IMR-90 (cell line): ENCODE data around the gene ANKDD1B. TPM values are rescaled to one million over a fixed set of nuclear protein-coding genes. Genes with fewer than 3 reads are reported as not detected.
"Not testable (repeated sequence)": the region's sequence is repeated elsewhere in the genome, so short reads cannot be mapped to it uniquely, and the experiment has no call there.

Experiments
- ATAC-seq: fragments of 200-7000 bp; cut with Tn5 transposase; 2 replicates; pipeline ENCODE4 v1.9.1; 2020; ENCODE audit warnings: low read depth, mild to moderate bottlenecking, moderate library complexity
- BruUV-seq: library from RNA; stranded (reverse); fragments of 400-500 nt; replicated peaks from 2 replicates; lab custom pipeline; 2021; lab: Mats Ljungman, UMichigan
- CTCF ChIA-PET: fragments of 300-600 bp; formaldehyde crosslinking; extraction: SDS; loops from one replicate; lab custom pipeline; 2021; ENCODE audit warnings: antibody characterized with exemption; lab: Yijun Ruan, JAX
- POLR2A ChIA-PET: fragments of 300-600 bp; sonication (Branson Sonifier 250); formaldehyde crosslinking; loops from one replicate; lab custom pipeline; 2022; ENCODE audit warnings: antibody characterized with exemption; ENCODE audit not compliant: unreplicated experiment; lab: Charles Lee
- DNase-seq: peaks from one replicate; pipeline ENCODE4 v3.0.0; 2013
- H2AFZ ChIP-seq: replicated peaks from 2 replicates; pipeline ENCODE3; 2013; ENCODE audit warnings: low read length, mild to moderate bottlenecking; ENCODE audit not compliant: poor library complexity
- H2AK5ac ChIP-seq: 2 replicates; pipeline ENCODE4 v1.6.1; 2013; ENCODE audit warnings: low read depth, low read length, inconsistent platforms
- H2AK9ac ChIP-seq: replicated peaks from 2 replicates; pipeline ENCODE3; 2013; ENCODE audit warnings: mild to moderate bottlenecking, low read depth, low read length, moderate library complexity; ENCODE audit not compliant: poor library complexity
- H2BK120ac ChIP-seq: 2 replicates; pipeline ENCODE4 v1.6.1; 2013; ENCODE audit warnings: low read depth, low read length, inconsistent platforms
- H2BK15ac ChIP-seq: 3 replicates; pipeline ENCODE4 v1.6.1; 2013; ENCODE audit warnings: low read depth, low read length, inconsistent platforms
- H2BK20ac ChIP-seq: 2 replicates; pipeline ENCODE4 v1.6.1; 2013; ENCODE audit warnings: low read depth, mild to moderate bottlenecking, inconsistent platforms, low read length, moderate library complexity
- H2BK5ac ChIP-seq: 2 replicates; pipeline ENCODE4 v1.6.1; 2013; ENCODE audit warnings: mild to moderate bottlenecking, low read depth, low read length, inconsistent platforms; ENCODE audit not compliant: poor library complexity, severe bottlenecking
- H3K14ac ChIP-seq: replicated peaks from 2 replicates; pipeline ENCODE4 v1.6.1; 2013; ENCODE audit warnings: low read depth, low read length, inconsistent platforms
- H3K18ac ChIP-seq: 2 replicates; pipeline ENCODE4 v1.6.1; 2013; ENCODE audit warnings: low read depth, low read length, control low read depth
- H3K23ac ChIP-seq: 2 replicates; pipeline ENCODE4 v1.6.1; 2013; ENCODE audit warnings: low read depth, low read length, inconsistent platforms
- H3K27ac ChIP-seq: 2 replicates; pipeline ENCODE4 v1.5.1; 2013; ENCODE audit warnings: mild to moderate bottlenecking, control low read depth, low read length; ENCODE audit not compliant: insufficient read depth
- H3K27me3 ChIP-seq: 2 replicates; pipeline ENCODE4 v1.6.1; 2013; ENCODE audit warnings: low read length; ENCODE audit not compliant: control insufficient read depth, insufficient read depth
- H3K36me3 ChIP-seq: 2 replicates; pipeline ENCODE4 v1.6.1; 2013; ENCODE audit warnings: low read length, mixed read lengths; ENCODE audit not compliant: control insufficient read depth, insufficient read depth
- H3K4ac ChIP-seq: 2 replicates; pipeline ENCODE4 v1.6.1; 2013; ENCODE audit warnings: low read depth, low read length, inconsistent platforms
- H3K4me1 ChIP-seq: 2 replicates; pipeline ENCODE4 v1.6.1; 2013; ENCODE audit warnings: low read length, mixed read lengths; ENCODE audit not compliant: control insufficient read depth, insufficient read depth
- H3K4me2 ChIP-seq: 2 replicates; pipeline ENCODE4 v1.6.1; 2013; ENCODE audit warnings: low read depth, mild to moderate bottlenecking, control low read depth, low read length, moderate library complexity
- H3K4me3 ChIP-seq: 2 replicates; pipeline ENCODE4 v1.5.1; 2013; ENCODE audit warnings: low read depth, mild to moderate bottlenecking, control low read depth, low read length, moderate library complexity; ENCODE audit not compliant: insufficient read depth
- H3K56ac ChIP-seq: 2 replicates; pipeline ENCODE4 v1.6.1; 2013; ENCODE audit warnings: low read length, inconsistent platforms; ENCODE audit not compliant: insufficient read depth; ENCODE audit errors: extremely low read depth
- H3K79me1 ChIP-seq, 2 experiments: 2 replicates each; pipeline ENCODE4 v1.6.1; 2013; ENCODE audit warnings: low read length in 2 of 2, inconsistent platforms in 1 of 2, low read depth in 1 of 2
- H3K9ac ChIP-seq: 2 replicates; pipeline ENCODE4 v1.6.1; 2013; ENCODE audit warnings: low read depth, low read length, control low read depth
- H3K9me1 ChIP-seq: 2 replicates; pipeline ENCODE4 v1.6.1; 2013; ENCODE audit warnings: low read length, inconsistent platforms; ENCODE audit not compliant: insufficient read depth
- H3K9me3 ChIP-seq: 2 replicates; pipeline ENCODE4 v1.6.1; 2013; ENCODE audit warnings: low read length; ENCODE audit not compliant: control insufficient read depth, insufficient read depth
- H4K20me1 ChIP-seq: 2 replicates; pipeline ENCODE4 v1.6.1; 2013; ENCODE audit warnings: low read length, inconsistent platforms; ENCODE audit not compliant: insufficient read depth
- H4K5ac ChIP-seq: 2 replicates; pipeline ENCODE4 v1.6.1; 2013; ENCODE audit warnings: mild to moderate bottlenecking, low read depth, low read length, control low read depth
- H4K8ac ChIP-seq, 2 experiments: 2 replicates each; pipeline ENCODE4 v1.6.1; 2013; ENCODE audit warnings: low read depth in 2 of 2, low read length in 2 of 2, control low read depth in 1 of 2, inconsistent platforms in 1 of 2
- H4K91ac ChIP-seq: 2 replicates; pipeline ENCODE4 v1.6.1; 2013; ENCODE audit warnings: low read depth, low read length, inconsistent platforms; ENCODE audit not compliant: insufficient read depth
- WGBS, 2 experiments: methylation state at CpG; one replicate each; pipeline versions ENCODE4 v1.1.5 to v1.1.7; 2013; ENCODE audit warnings: missing lambda C conversion rate in 2 of 2; ENCODE audit not compliant: insufficient read length in 1 of 2; ENCODE audit errors: extremely low coverage in 2 of 2; 5-methylcytosine and 5-hydroxymethylcytosine counted together
- dilution Hi-C: fragments of 300-500 bp; cut with HindIII; formaldehyde crosslinking; loops from one replicate; pipeline ENCODE4 v1.14.3; 2018; ENCODE audit warnings: low sequenced_read_pairs; ENCODE audit not compliant: unreplicated experiment
- in situ Hi-C: fragments of 300-500 bp; cut with MboI; formaldehyde crosslinking; loops from 3 replicates; pipeline ENCODE4 v1.14.3; 2019; ENCODE audit warnings: low sequenced_read_pairs, inconsistent platforms, mixed read lengths
- intact Hi-C: fragments of 100-400 bp; cut with micrococcal nuclease; formaldehyde crosslinking; loops from 2 replicates; pipeline ENCODE4 v1.10.0; 2022
- polyA plus RNA-seq, 3 experiments: library from polyadenylated mRNA; depleted of rRNA; stranded (reverse); fragments of >200 nt; gene quantifications; 2 replicates each; pipeline ENCODE4 v1.2.3, GENCODE V29; 2012; ENCODE audit warnings: low replicate concordance in 1 of 3
- total RNA-seq: library from RNA; depleted of rRNA; stranded (reverse); fragments of >200 nt; gene quantifications from 2 replicates; pipeline ENCODE4 v1.2.3, GENCODE V29; 2012

Gene ANKDD1B
- total and polyA plus RNA-seq, 2 of the 4 experiments (the other 2 are of a cell fraction) = 0.24 TPM; not detected in 1

- H3K4me3 ChIP-seq, dilution Hi-C loops: not testable (repeated sequence)
- H3K4me2 ChIP-seq = peak overlapping the region; percentile 87
Observed at GRCh38 chr5:75610859-75611310, 368 bp upstream of the ANKDD1B start.

More at GRCh38 chr5:75610859-75611310, 368 bp upstream of the ANKDD1B start:
- POLR2A ChIA-PET, H3K14ac ChIP-seq, H4K91ac ChIP-seq, H3K9ac ChIP-seq, H3K4me1 ChIP-seq, H2BK20ac ChIP-seq, H2BK120ac ChIP-seq, H3K36me3 ChIP-seq, in situ Hi-C loops, CTCF ChIA-PET, H2AK5ac ChIP-seq, DNase-seq, H3K56ac ChIP-seq, BruUV-seq, H2BK15ac ChIP-seq, H4K20me1 ChIP-seq, H3K79me1 ChIP-seq, H3K4ac ChIP-seq, ATAC-seq, H4K5ac ChIP-seq, H2BK5ac ChIP-seq, H3K9me1 ChIP-seq, H3K18ac ChIP-seq, H3K27me3 ChIP-seq, intact Hi-C loops, H3K9me3 ChIP-seq, H3K27ac ChIP-seq: not testable (repeated sequence)
- peak overlapping the region; percentile 89 for H2AFZ ChIP-seq
- WGBS, 2 experiments = 0% methylated on average over 1 of the region's 11 CpGs; no CpG with 5 or more reads in 1 of the 2 experiments
- H3K23ac ChIP-seq = peak overlapping the region; percentile 59
- peak overlapping the region; percentile 70 for H2AK9ac ChIP-seq
- H4K8ac ChIP-seq = peak overlapping the region; percentile 35 to 59; a peak in 3 of 4 replicates
